K562 (cell line): ENCODE measurements around the gene HSPA6. TPM values are rescaled to one million over a fixed set of nuclear protein-coding genes. Genes with fewer than 3 reads are reported as not detected.
"Not testable (repeated sequence)": the region's sequence is repeated elsewhere in the genome, so short reads cannot be mapped to it uniquely, and the experiment has no call there.

Source experiments
- CSDE1 ChIP-seq, 2 experiments: fragments of 450-650 bp; IDR thresholded peaks; 2 replicates each; pipeline ENCODE4 v1.6.1; 2016; ENCODE audit warnings: mild to moderate bottlenecking in 1 of 2
- GTF3C2 ChIP-seq: IDR thresholded peaks from 3 replicates; pipeline ENCODE4 v1.6.1; 2011; ENCODE audit warnings: borderline replicate concordance, mild to moderate bottlenecking, moderate library complexity; ENCODE audit not compliant: insufficient read length; ENCODE audit errors: extremely low read depth
- HDAC2 ChIP-seq: fragments of 450-650 bp; IDR thresholded peaks from 2 replicates; pipeline ENCODE4 v1.6.1; 2016; ENCODE audit warnings: mild to moderate bottlenecking
- MNT ChIP-seq, 2 experiments: fragments of 450-650 bp; conservative IDR thresholded peaks; 2 replicates each; pipeline ENCODE4 v1.6.1; 2017; ENCODE audit warnings: mild to moderate bottlenecking in 2 of 2, moderate library complexity in 2 of 2
- POLR2H ChIP-seq: IDR thresholded peaks from 2 replicates; pipeline ENCODE4 v1.6.1; 2016; ENCODE audit warnings: missing genetic modification characterization, low read depth, mild to moderate bottlenecking, control low read depth, missing compliant biosample characterization, moderate library complexity
- TEAD4 ChIP-seq, 2 experiments: sonication (generic) in 1 of 2; formaldehyde crosslinking in 1 of 2; IDR thresholded peaks; 2 replicates each; pipeline versions ENCODE4 v1.6.1 to v1.8.0; 2012 to 2022; ENCODE audit warnings: borderline replicate concordance in 1 of 2, inconsistent platforms in 1 of 2, low read length in 1 of 2, mild to moderate bottlenecking in 1 of 2, missing genetic modification reagents in 1 of 2
- ZBTB5 ChIP-seq: fragments of 450-650 bp; IDR thresholded peaks from 2 replicates; pipeline ENCODE4 v1.6.1; 2017; ENCODE audit warnings: antibody characterized with exemption
- ZNF407 ChIP-seq: fragments of 450-650 bp; IDR thresholded peaks from 2 replicates; pipeline ENCODE4 v1.6.1; 2016; ENCODE audit warnings: low read depth
- ZNF511 ChIP-seq: sonication (generic); formaldehyde crosslinking; IDR thresholded peaks from 2 replicates; pipeline ENCODE4 v1.8.0; 2022; ENCODE audit warnings: mild to moderate bottlenecking, missing genetic modification reagents
- polyA plus RNA-seq, 8 experiments: library from polyadenylated mRNA; depleted of rRNA in 4 of 8; stranded (reverse) in 5 of 8; unstranded in 3 of 8; fragments of >200 nt; fragmentation: Nextera tagmentation in 2 of 8; fragmentation: Illumina TruSeq in 1 of 8; extraction: Ambion mirVana in 2 of 8; extraction: Trizol in 1 of 8; gene quantifications; 2 replicates each; pipeline versions ENCODE4 v1.2.1 to v1.2.3, GENCODE V29; 2011 to 2014; ENCODE audit warnings: inconsistent platforms in 1 of 8, missing spikeins in 1 of 8
- total RNA-seq, 7 experiments: library from RNA; depleted of rRNA in 6 of 7; stranded (reverse); fragments of >200 nt in 6 of 7; fragmentation: Illumina TruSeq in 2 of 7; extraction: Trizol in 2 of 7; gene quantifications; 2 replicates each; pipeline versions ENCODE4 v1.2.1 to v1.2.3, GENCODE V29; 2011 to 2021; ENCODE audit warnings: low replicate concordance in 1 of 7

The HSPA6 gene
- total and polyA plus RNA-seq, 9 of the 15 experiments (the other 6 are each of a cell fraction or from before 2014, with no cell fraction given): 0.15 to 10.0 (median 2.4) TPM

- peak; percentile 76 for TF ChIP-seq GTF3C2
- peak; percentile 25; the same call in 1 of the 2 replicates for TF ChIP-seq HDAC2
- peak; percentile 42; the same call in 1 of the 2 replicates for TF ChIP-seq ZNF407
- TF ChIP-seq ZNF511 (CRISPR knock-in tag): peak; percentile 68; the same call in 1 of the 2 replicates
- TF ChIP-seq POLR2H (tag): peak; percentile 97
- TF ChIP-seq CSDE1 (IDR thresholded peaks at IDR 0.05): peak in 1 of 2 experiments; percentile 84; a peak in 2 of 4 replicates
- peak; percentile 50 for TF ChIP-seq TEAD4 (IDR thresholded peaks at IDR 0.05; ENCODE audit: low read length)
- TF ChIP-seq TEAD4 (CRISPR knock-in tag; IDR thresholded peaks at IDR 0.05; ENCODE audit: borderline replicate concordance): not testable (repeated sequence)
- TF ChIP-seq ZBTB5: 0 out of 2 replicates have a peak, but pooled peaks have one; percentile 29
- TF ChIP-seq MNT (conservative IDR thresholded peaks at IDR 0.05): peak; percentile 61 to 64
Observed at GRCh38 chr1:161530158-161530557, 5.8 kb downstream of the HSPA6 start (continued).
